Bladder microvascular endothelial cell (primary cell): Measurements from ENCODE around the gene IFT22. TPM values are rescaled to one million over a fixed set of nuclear protein-coding genes. Genes with fewer than 3 reads are reported as not detected.

Experiments
- total RNA-seq: library from RNA; depleted of rRNA; stranded (reverse); fragments of >200 nt; gene quantifications from 2 replicates; pipeline ENCODE4 v1.2.3, GENCODE V29; 2014

Gene IFT22
- total RNA-seq, result 12.5 and 14.4 TPM in 2 replicates

DNA sequence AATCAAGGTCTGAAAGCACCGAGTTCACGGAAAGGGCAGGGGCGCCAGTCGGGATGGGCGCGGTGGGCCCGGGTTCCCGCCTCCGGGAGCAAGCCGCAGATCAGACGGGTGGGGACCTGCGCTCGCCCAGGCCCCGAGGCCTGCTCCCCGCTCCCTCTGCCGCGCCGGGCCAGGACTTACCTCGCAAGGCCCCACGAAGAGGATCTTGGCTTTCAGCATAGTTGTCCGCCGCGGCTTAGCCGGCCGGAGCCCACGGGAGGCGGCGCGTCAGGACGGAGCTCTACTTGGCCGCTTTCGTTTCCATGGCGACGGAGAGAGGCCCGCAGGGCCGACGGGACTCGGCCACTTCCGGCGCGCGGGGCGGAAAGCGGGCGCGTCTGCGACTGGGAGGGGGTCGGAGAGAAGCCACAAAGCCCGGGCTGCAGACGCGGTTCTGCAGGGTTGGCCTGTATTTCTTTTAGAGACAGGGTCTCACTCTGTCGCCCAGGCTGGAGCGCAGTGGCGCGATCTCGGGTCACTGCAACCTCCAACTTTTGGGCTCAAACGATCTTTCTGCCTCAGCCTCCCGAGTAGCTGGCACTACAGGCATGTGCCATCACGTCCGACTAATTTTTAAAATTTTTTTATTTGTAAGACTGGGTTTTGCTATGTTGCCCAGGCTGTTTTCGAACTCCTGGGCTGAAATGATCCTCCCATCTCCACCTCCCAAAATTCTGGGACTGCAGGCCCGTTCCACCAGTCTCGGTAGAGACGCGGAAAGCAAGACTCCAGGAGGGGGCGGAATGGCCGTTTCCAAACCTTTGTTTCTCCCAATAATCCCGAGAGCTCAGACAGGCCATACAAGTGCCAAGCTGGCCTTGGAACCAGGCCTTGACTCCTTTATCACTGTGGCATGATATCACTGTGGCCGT lies at the start of gene IFT22:
Gene IFT22, minus strand, starts transcription at position 322 of the 911 bp plus-strand sequence. Its CDS starts 103 bp downstream, at position 219.

DNA sequence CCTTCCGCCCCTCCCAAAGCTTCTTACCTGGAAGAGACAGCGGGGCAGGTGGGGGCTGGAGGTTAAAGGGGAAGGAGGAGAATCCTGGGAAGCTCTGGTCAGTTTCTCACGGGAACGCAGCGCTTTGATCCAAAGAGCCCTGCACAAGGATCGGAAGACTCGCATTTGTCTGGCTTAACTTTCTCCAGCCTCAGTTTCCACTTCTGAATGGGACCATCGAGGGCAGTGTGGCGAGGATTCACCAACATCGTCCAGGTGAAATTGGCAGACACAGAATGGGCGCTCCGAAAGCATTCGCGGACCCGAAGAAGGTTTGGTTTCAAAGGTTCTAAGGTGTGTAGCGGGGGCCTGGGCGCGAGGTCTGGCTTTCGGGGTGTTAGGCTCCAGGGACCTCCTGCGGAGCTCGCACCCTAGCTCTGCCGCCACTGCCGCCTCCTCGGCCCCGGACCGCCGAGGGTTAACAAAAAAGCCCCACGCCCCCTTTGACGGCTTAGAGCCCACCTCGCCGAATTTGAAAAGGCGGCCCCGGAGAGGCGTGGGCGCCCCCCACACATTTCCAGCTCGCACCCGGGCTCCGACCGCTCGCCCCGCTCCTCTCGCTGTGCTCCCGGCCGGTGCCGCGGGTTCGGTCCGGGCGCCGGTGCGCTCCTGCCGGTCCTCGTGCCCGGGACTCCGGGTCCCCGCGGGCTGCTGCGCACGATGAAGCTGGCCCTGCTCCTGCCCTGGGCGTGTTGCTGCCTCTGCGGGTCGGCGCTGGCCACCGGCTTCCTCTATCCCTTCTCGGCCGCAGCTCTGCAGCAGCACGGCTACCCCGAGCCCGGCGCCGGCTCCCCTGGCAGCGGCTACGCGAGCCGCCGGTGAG lies 41.0 kb upstream of the IFT22 start, which contains the start of gene COL26A1:
Gene COL26A1, plus strand, starts transcription at position 542 of the 862 bp plus-strand sequence. Its CDS starts 158 bp downstream, at position 700.

Other genes with a start within 250 kb of the IFT22 start
- gene TRIM56, start 236.3 kb downstream of the IFT22 start, total RNA-seq, result 14.4 and 48.5 TPM in 2 replicates
- 270 and 1,595 TPM in 2 replicates for gene SERPINE1, start 194.7 kb downstream of the IFT22 start, total RNA-seq
- 149 and 186 TPM in 2 replicates for gene AP1S1, start 167.3 kb downstream of the IFT22 start, total RNA-seq
- not detected in 2 replicates for gene VGF, start 156.2 kb downstream of the IFT22 start, total RNA-seq
- not detected in 2 replicates for gene NAT16, start 141.5 kb downstream of the IFT22 start, total RNA-seq
- gene MOGAT3, start 120.8 kb downstream of the IFT22 start, total RNA-seq, result not detected in 2 replicates
- gene PLOD3, start 104.2 kb downstream of the IFT22 start, total RNA-seq, result 52.3 and 103 TPM in 2 replicates
- 55.8 and 118 TPM in 2 replicates for gene ZNHIT1, start 103.6 kb downstream of the IFT22 start, total RNA-seq
- 1.8 and 4.5 TPM in 2 replicates for gene CLDN15, start 84.0 kb downstream of the IFT22 start, total RNA-seq
- 206 and 302 TPM in 2 replicates for gene FIS1, start 76.7 kb downstream of the IFT22 start, total RNA-seq
- 0.13 TPM in 1 of 2 replicates, not detected in the other for gene COL26A1, start 41.1 kb upstream of the IFT22 start, total RNA-seq